Breast epithelium (tissue), 4 donors: ENCODE results near the gene SPATA33. TPM values are rescaled to one million over a fixed set of nuclear protein-coding genes. Genes with fewer than 3 reads are reported as not detected.

Source experiments
- DNase-seq, 2 donors: peaks; one replicate each; pipeline ENCODE4 v3.0.0-alpha.2; 2019; ENCODE audit warnings: low spot score in 2 of 2
- H3K27ac ChIP-seq, 2 donors: fragments of 200-600 bp; sonication (generic) in 1 of 2; one replicate each; pipeline ENCODE4 v1.5.1; 2016 to 2019; ENCODE audit warnings: mild to moderate bottlenecking in 1 of 2
- H3K27me3 ChIP-seq, 2 donors: fragments of 200-600 bp; sonication (generic) in 1 of 2; one replicate each; pipeline versions ENCODE4 v1.5.1 to v1.6.0; 2017 to 2019; ENCODE audit warnings: control low read depth in 1 of 2, mild to moderate bottlenecking in 1 of 2
- H3K36me3 ChIP-seq: fragments of 200-600 bp; one replicate; pipeline ENCODE4 v1.5.1; 2019
- H3K4me1 ChIP-seq, 2 donors: fragments of 200-600 bp; sonication (generic); one replicate each; pipeline ENCODE4 v1.5.1; 2016 to 2019; ENCODE audit warnings: control low read depth in 1 of 2
- H3K4me3 ChIP-seq, 3 donors: fragments of 200-600 bp; sonication (generic); 1 replicate in 2 of 3; 2 replicates in 1 of 3; pipeline ENCODE4 v1.5.1; 2016 to 2019; ENCODE audit warnings: mild to moderate bottlenecking in 3 of 3, moderate library complexity in 2 of 3
- H3K9me3 ChIP-seq, 2 donors: fragments of 200-600 bp; sonication (generic) in 1 of 2; one replicate each; pipeline ENCODE4 v1.5.1; 2016 to 2019; ENCODE audit warnings: control low read depth in 1 of 2
- CTCF ChIP-seq, 3 donors: fragments of 450-650 bp; IDR thresholded peaks; one replicate each; pipeline ENCODE4 v1.5.1; 2016 to 2017; ENCODE audit warnings: antibody characterized with exemption in 3 of 3, mild to moderate bottlenecking in 3 of 3, moderate library complexity in 3 of 3
- POLR2A ChIP-seq: fragments of 450-650 bp; IDR thresholded peaks from one replicate; pipeline ENCODE4 v1.6.1; 2016; ENCODE audit warnings: antibody characterized with exemption, mild to moderate bottlenecking, moderate library complexity
- POLR2AphosphoS5 ChIP-seq, 3 donors: sonication (generic); formaldehyde crosslinking; IDR thresholded peaks; one replicate each; pipeline ENCODE4 v1.6.1; 2017; ENCODE audit warnings: antibody characterized with exemption in 3 of 3
- intact Hi-C: fragments of 100-400 bp; cut with DNase I; formaldehyde crosslinking; loops from one replicate; pipeline ENCODE4 v1.15.1; 2023; ENCODE audit warnings: low total_unique reads
- total RNA-seq, 3 donors: library from RNA; depleted of rRNA; stranded (reverse); fragments of >200 nt; gene quantifications; one replicate each; pipeline ENCODE4 v1.1.0, GENCODE V29; 2016

The SPATA33 gene
- total RNA-seq, 3 donors from 2014 or later = 3.8 to 7.2 (median 5.9) TPM

DNA sequence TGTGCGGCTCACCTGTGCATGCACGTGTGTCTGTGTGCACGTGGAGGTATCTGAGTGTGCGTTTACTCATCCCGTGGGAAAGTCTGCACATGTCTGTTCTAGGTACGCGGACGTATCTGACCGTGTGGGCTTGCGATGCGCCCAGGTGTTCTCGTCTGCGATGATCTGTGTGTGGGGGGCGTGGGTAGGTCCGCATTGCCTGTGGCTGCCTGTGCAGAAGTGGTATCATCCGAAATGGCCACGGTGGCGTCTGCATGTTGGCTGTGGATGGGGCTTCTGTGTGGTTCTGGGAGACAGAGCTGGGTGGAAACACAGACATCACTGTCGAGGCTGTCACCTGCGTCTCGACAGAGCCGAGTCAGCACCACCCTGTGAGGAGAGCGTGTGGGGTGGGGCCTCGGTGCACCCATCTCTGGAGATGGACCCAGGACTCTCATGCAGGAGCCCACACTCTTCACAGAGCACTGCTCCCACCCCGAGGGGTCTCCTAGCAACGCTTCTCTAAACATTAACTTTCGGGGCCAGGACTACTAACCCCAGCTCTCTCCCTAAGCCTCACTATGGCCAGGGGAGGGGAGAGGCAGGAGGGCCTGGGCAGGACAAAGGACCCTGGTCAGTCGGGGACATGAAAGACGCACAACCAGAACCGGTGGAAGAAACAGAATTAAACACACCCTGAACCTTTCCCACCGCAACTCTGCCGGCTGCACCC lies 35.8 kb upstream of the SPATA33 start:
- Histone ChIP-seq H3K27me3 (peaks cover 0 to 10% of the 10 kb centered on the region in 2 donors), H3K27ac (no peak overlapping the region), H3K36me3 (no peaks in the 10 kb centered on the region), H3K9me3 (no peaks in the 10 kb centered on the region), H3K4me1 (no peaks in the 10 kb centered on the region), H3K4me3 (no peak overlapping the region)
- TF ChIP-seq POLR2AphosphoS5 (IDR thresholded peaks at IDR 0.05) = no peak
- DNase-seq = no peak
- intact Hi-C loops = loop anchor here (10.0 kb wide), 1 partner anchor 447 kb away; the partner anchor contains the start of gene CDH15

DNA sequence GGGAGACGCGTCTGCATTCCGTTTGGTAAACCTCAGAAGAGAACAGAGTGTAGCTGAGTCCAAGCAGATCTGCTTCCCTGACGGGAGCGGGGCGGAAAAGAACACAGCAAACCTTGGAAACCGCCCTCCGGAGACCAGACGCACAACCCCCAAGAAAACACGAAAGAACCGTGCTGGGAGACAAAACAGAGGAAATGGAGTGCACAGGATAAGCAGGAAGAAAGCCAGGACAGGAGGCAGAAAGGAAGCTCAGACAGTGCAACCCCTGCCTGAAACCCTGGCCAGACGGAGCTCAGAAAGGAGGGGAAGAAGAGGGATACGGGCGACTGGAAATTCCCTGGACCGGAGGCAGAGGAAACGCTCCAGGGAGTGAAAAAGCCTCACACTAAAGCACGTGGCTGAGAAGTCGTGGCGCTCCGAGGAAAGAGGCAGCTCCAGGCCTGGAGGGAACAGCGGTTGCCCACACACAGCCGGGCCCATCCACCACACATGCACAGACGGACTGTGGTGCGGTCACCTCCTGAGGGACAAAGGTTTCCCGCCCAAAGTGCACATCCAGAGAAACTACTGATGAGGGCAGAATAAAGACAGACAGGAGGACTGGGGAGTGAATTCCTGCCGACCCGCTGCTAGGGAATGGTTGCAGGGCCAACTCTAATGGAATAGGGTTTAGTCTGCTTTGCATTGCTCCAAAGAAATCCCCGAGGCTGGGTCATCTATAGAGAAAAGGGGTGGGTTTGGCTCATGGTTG lies 34.0 kb upstream of the SPATA33 start:
- intact Hi-C loops = loop anchor here (10.0 kb wide), 1 partner anchor 449 kb away; the partner anchor contains the start of gene CDH15
- TF ChIP-seq POLR2AphosphoS5 (IDR thresholded peaks at IDR 0.05) (no peak), POLR2A (no peak), CTCF (IDR thresholded peaks at IDR 0.05) (no peak)
- DNase-seq = no peak
- H3K27ac ChIP-seq = no peak overlapping the region
- peaks cover 0 to 4% of the 10 kb centered on the region in 2 donors for H3K27me3 ChIP-seq
- no peaks in the 10 kb centered on the region for H3K36me3 ChIP-seq
- no peaks in the 10 kb centered on the region for H3K4me1 ChIP-seq
- H3K4me3 ChIP-seq = no peak overlapping the region
- H3K9me3 ChIP-seq = no peaks in the 10 kb centered on the region

DNA sequence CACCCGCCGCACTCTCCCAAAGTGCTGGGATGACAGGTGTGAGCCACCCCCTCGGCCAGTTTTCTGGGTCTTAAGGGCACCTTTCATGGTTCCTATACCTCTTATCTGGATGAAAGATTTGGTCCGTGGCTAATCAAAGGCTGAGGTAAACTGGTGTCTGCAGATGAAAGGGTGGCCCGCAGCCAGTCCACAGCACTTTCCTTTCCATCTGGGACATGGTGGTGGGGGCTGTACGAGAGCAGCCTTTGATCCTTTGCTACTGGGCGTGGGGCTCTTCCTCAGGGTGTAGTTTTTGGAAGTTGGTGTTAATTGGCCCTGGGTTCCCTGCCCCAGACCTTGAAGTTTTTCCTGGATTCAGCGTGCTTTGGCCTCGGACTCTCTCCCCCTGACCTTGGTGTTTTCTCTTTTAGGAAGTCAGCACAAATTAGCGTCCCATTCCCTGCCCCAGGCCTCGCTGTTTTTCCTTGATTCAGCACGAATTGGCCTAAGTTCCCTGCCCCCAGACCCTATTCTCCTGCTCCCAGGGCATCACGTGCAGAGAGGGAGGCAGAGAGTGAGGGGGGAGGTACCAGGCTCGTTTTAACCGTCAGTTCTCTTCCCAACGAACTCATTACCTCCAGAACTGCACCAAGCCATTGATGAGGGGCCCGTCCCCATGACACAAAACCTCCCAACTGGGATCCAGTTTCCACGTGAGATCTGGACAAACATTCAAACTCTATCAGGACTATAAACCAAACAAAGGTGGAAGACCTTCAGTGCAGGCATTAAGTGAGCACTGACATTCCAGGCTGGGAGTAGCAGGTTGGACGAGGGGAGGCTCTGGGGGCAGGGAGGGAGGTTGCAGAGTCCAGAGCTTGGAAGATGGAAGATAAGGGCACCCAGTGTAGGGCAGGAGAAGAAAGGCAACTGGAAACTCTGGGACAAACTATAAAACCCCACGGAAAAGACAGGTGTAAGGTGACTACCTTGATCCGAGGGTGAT lies 32.6 kb upstream of the SPATA33 start:
- no peak for DNase-seq
- intact Hi-C loops = loop anchor here (1.0 to 10.0 kb wide), 2 partner anchors 46 to 450 kb away; partner anchors contain the start of gene CDH15
- Histone ChIP-seq H3K9me3 (no peaks in the 10 kb centered on the region), H3K36me3 (no peaks in the 10 kb centered on the region), H3K27ac (no peak overlapping the region), H3K27me3 (peaks cover 0 to 1% of the 10 kb centered on the region in 2 donors), H3K4me3 (no peak overlapping the region), H3K4me1 (no peaks in the 10 kb centered on the region)
- no peak for TF ChIP-seq POLR2AphosphoS5 (IDR thresholded peaks at IDR 0.05)
- TF ChIP-seq CTCF (IDR thresholded peaks at IDR 0.05) = no peak
- TF ChIP-seq POLR2A = no peak

GRCh38 chr16:89629827-89630610 lies 27.6 kb upstream of the SPATA33 start:
- Histone ChIP-seq H3K9me3 (no peaks in the 10 kb centered on the region), H3K4me1 (no peaks in the 10 kb centered on the region), H3K27me3 (peaks cover 0 to 32% of the 10 kb centered on the region in 2 donors), H3K36me3 (no peaks in the 10 kb centered on the region), H3K4me3 (no peak overlapping the region), H3K27ac (no peak overlapping the region)
- no peak for DNase-seq
- intact Hi-C loops = loop anchor here (10.0 kb wide), 1 partner anchor 455 kb away; the partner anchor contains the start of gene CDH15
- TF ChIP-seq CTCF (IDR thresholded peaks at IDR 0.05) (no peak), POLR2AphosphoS5 (IDR thresholded peaks at IDR 0.05) (no peak), POLR2A (no peak)
